ENCODE data around the gene APEX1. TPM values are rescaled to one million over a fixed set of nuclear protein-coding genes. Genes with fewer than 3 reads are reported as not detected.
"Not testable (repeated sequence)": the region's sequence is repeated elsewhere in the genome, so short reads cannot be mapped to it uniquely, and the experiment has no call there.

APEX1 gene
- polyA plus RNA-seq, 6 donors from 2014 or later, result 129 to 187 (median 180) TPM

- Mint-ChIP-seq H3K4me3 (peak overlapping the region in 5 of 8 donors; percentile 9 to 80 (median 22)), H3K36me3 (no peaks in the 10 kb centered on the region), H3K4me1 (peaks cover 63 to 79% (median 64%) of the 10 kb centered on the region in 3 donors), H3K27ac (peak overlapping the region in 2 of 6 donors; percentile 15 to 65), H3K27me3 (no peaks in the 10 kb centered on the region), H3K9me3 (no peaks in the 10 kb centered on the region)
- ATAC-seq (ENCODE audit: low read depth in 2 of 2) (no peak), DNase-seq (no peak)
Measured at GRCh38 chr14:20492486-20492885, 37.5 kb downstream of the APEX1 start.

GRCh38 chr14:20493634-20494033 is 38.6 kb downstream of the APEX1 start:
- ATAC-seq (ENCODE audit: low read depth in 2 of 2), result no peak
- Mint-ChIP-seq H3K36me3 (no peaks in the 10 kb centered on the region), H3K4me3 (peak overlapping the region in 6 of 8 donors; percentile 13 to 79 (median 58)), H3K27ac (peak overlapping the region in 5 of 6 donors; percentile 27 to 96 (median 82)), H3K9me3 (no peaks in the 10 kb centered on the region), H3K27me3 (no peaks in the 10 kb centered on the region), H3K4me1 (peaks cover 56 to 76% (median 56%) of the 10 kb centered on the region in 3 donors)
- DNase-seq, result no peak

- no peaks in the 10 kb centered on the region for H3K9me3 Mint-ChIP-seq
- ATAC-seq (ENCODE audit: low read depth in 2 of 2), result no peak
- H3K4me3 Mint-ChIP-seq, result peak overlapping the region in 3 of 8 donors; percentile 5 to 73 (median 42)
- no peak for DNase-seq
- no peaks in the 10 kb centered on the region for H3K36me3 Mint-ChIP-seq
- peaks cover 55 to 76% (median 57%) of the 10 kb centered on the region in 3 donors for H3K4me1 Mint-ChIP-seq
- H3K27ac Mint-ChIP-seq, result peak overlapping the region in 3 of 6 donors; percentile 34 to 93 (median 83)
- no peaks in the 10 kb centered on the region for H3K27me3 Mint-ChIP-seq
Measured at GRCh38 chr14:20494935-20495766, 40.1 kb downstream of the APEX1 start.

GRCh38 chr14:20498622-20499021 is 43.6 kb downstream of the APEX1 start:
- Mint-ChIP-seq H3K36me3 (no peaks in the 10 kb centered on the region), H3K4me3 (no peak overlapping the region), H3K9me3 (no peaks in the 10 kb centered on the region), H3K27me3 (no peaks in the 10 kb centered on the region), H3K27ac (peak overlapping the region in 5 of 6 donors; percentile 10 to 33 (median 16)), H3K4me1 (peaks cover 43 to 50% (median 47%) of the 10 kb centered on the region in 3 donors)
- DNase-seq (no peak), ATAC-seq (ENCODE audit: low read depth in 2 of 2) (peak in 1 of 2 donors; percentile 37)

- no peak for ATAC-seq (ENCODE audit: low read depth in 2 of 2)
- Mint-ChIP-seq H3K27ac (peak overlapping the region in 2 of 6 donors; percentile 16 to 33), H3K4me3 (no peak overlapping the region), H3K4me1 (peaks cover 44 to 51% (median 47%) of the 10 kb centered on the region in 3 donors), H3K27me3 (no peaks in the 10 kb centered on the region), H3K36me3 (no peaks in the 10 kb centered on the region), H3K9me3 (no peaks in the 10 kb centered on the region)
- no peak for DNase-seq
Measured at GRCh38 chr14:20499108-20499507, 44.1 kb downstream of the APEX1 start.

GRCh38 chr14:20499881-20500280 is 44.9 kb downstream of the APEX1 start:
- Mint-ChIP-seq H3K4me3 (no peak overlapping the region), H3K9me3 (no peaks in the 10 kb centered on the region), H3K36me3 (no peaks in the 10 kb centered on the region), H3K27ac (peak overlapping the region in 1 of 6 donors; percentile 18), H3K4me1 (peaks cover 41 to 51% (median 46%) of the 10 kb centered on the region in 3 donors), H3K27me3 (no peaks in the 10 kb centered on the region)
- ATAC-seq (ENCODE audit: low read depth in 2 of 2), result no peak
- DNase-seq, result no peak

- no peaks in the 10 kb centered on the region for H3K27me3 Mint-ChIP-seq
- no peak overlapping the region for H3K4me3 Mint-ChIP-seq
- no peaks in the 10 kb centered on the region for H3K36me3 Mint-ChIP-seq
- ATAC-seq (ENCODE audit: low read depth in 2 of 2) (no peak), DNase-seq (no peak)
- H3K27ac Mint-ChIP-seq, result peak overlapping the region in 2 of 6 donors; percentile 14 to 49
- H3K4me1 Mint-ChIP-seq, result peaks cover 30 to 38% (median 33%) of the 10 kb centered on the region in 3 donors
- no peaks in the 10 kb centered on the region for H3K9me3 Mint-ChIP-seq
Measured at GRCh38 chr14:20501346-20501745, 46.3 kb downstream of the APEX1 start.

GRCh38 chr14:20503898-20504297 is 48.9 kb downstream of the APEX1 start:
- Mint-ChIP-seq H3K4me1 (peaks cover 24 to 29% (median 27%) of the 10 kb centered on the region in 3 donors), H3K27me3 (no peaks in the 10 kb centered on the region), H3K9me3 (no peaks in the 10 kb centered on the region), H3K27ac (peak overlapping the region in 4 of 6 donors; percentile 7 to 46 (median 26)), H3K4me3 (peak overlapping the region in 7 of 8 donors; percentile 1 to 77 (median 35)), H3K36me3 (no peaks in the 10 kb centered on the region)
- DNase-seq, result peak; percentile 25
- ATAC-seq (ENCODE audit: low read depth in 2 of 2), result peak; percentile 77 to 81

GRCh38 chr14:20506276-20506675 is 51.2 kb downstream of the APEX1 start:
- H3K27ac Mint-ChIP-seq; ATAC-seq (ENCODE audit: low read depth in 2 of 2); H3K27me3 Mint-ChIP-seq; H3K4me3 Mint-ChIP-seq; H3K36me3 Mint-ChIP-seq; H3K9me3 Mint-ChIP-seq; DNase-seq: not testable (repeated sequence)
- H3K4me1 Mint-ChIP-seq, result peaks cover 14 to 22% (median 20%) of the 10 kb centered on the region in 3 donors

GRCh38 chr14:20506752-20507151 is 51.7 kb downstream of the APEX1 start:
- not testable (repeated sequence) for H3K36me3 Mint-ChIP-seq; DNase-seq; H3K9me3 Mint-ChIP-seq; H3K4me3 Mint-ChIP-seq; H3K27me3 Mint-ChIP-seq; ATAC-seq (ENCODE audit: low read depth in 2 of 2); H3K27ac Mint-ChIP-seq
- H3K4me1 Mint-ChIP-seq, result peaks cover 18 to 27% (median 25%) of the 10 kb centered on the region in 3 donors

Other genes starting within 250 kb of the APEX1 start
- not detected for gene OR11H6, start 231.5 kb upstream of the APEX1 start, polyA plus RNA-seq (ENCODE audit: low read depth in 6 of 6)
- not detected for gene OR11H7, start 226.2 kb upstream of the APEX1 start, polyA plus RNA-seq (ENCODE audit: low read depth in 6 of 6)
- not detected for gene OR11H4, start 215.9 kb upstream of the APEX1 start, polyA plus RNA-seq (ENCODE audit: low read depth in 6 of 6)
- gene TTC5, start 149.3 kb upstream of the APEX1 start, polyA plus RNA-seq (ENCODE audit: low read depth in 6 of 6), result 10 to 100 TPM; 21.8 to 28.5 (median 26.6) TPM
- gene CCNB1IP1, start 121.9 kb upstream of the APEX1 start, polyA plus RNA-seq (ENCODE audit: low read depth in 6 of 6), result 10 to 100 TPM; 24.9 to 44.6 (median 32.7) TPM
- 10 to 100 TPM in 3 of 6 donors, 1 to 10 TPM in 3; 6.2 to 17.0 (median 10.6) TPM for gene PARP2, start 111.6 kb upstream of the APEX1 start, polyA plus RNA-seq (ENCODE audit: low read depth in 6 of 6)
- gene TEP1, start 41.7 kb upstream of the APEX1 start, polyA plus RNA-seq (ENCODE audit: low read depth in 6 of 6), result 10 to 100 TPM in 1 of 6 donors, 1 to 10 TPM in 4, under 1 TPM in 1; 0.15 to 17.2 (median 7.7) TPM
- gene KLHL33, start 19.1 kb upstream of the APEX1 start, polyA plus RNA-seq (ENCODE audit: low read depth in 6 of 6), result under 1 TPM in 5 of 6 donors, not detected in 1; 0.13 to 0.51 (median 0.40) TPM
- gene OSGEP, start 414 bp upstream of the APEX1 start, polyA plus RNA-seq (ENCODE audit: low read depth in 6 of 6), result 10 to 100 TPM; 57.5 to 87.9 (median 67.4) TPM
- gene PIP4P1, start 6.2 kb downstream of the APEX1 start, polyA plus RNA-seq (ENCODE audit: low read depth in 6 of 6), result 10 to 100 TPM; 40.1 to 67.6 (median 50.4) TPM
- 10 to 100 TPM; 24.1 to 67.8 (median 52.4) TPM for gene PNP, start 14.2 kb downstream of the APEX1 start, polyA plus RNA-seq (ENCODE audit: low read depth in 6 of 6)
- under 1 TPM in 3 of 6 donors, not detected in 3; 0.23 to 0.45 (median 0.37) TPM for gene RNASE10, start 50.3 kb downstream of the APEX1 start, polyA plus RNA-seq (ENCODE audit: low read depth in 6 of 6)
- not detected for gene RNASE9, start 105.8 kb downstream of the APEX1 start, polyA plus RNA-seq (ENCODE audit: low read depth in 6 of 6)
- not detected for gene RNASE11, start 132.8 kb downstream of the APEX1 start, polyA plus RNA-seq (ENCODE audit: low read depth in 6 of 6)
- gene RNASE12, start 136.2 kb downstream of the APEX1 start, polyA plus RNA-seq (ENCODE audit: low read depth in 6 of 6), result not detected
- gene OR6S1, start 186.5 kb downstream of the APEX1 start, polyA plus RNA-seq (ENCODE audit: low read depth in 6 of 6), result not detected
- under 1 TPM in 5 of 6 donors, not detected in 1; 0.18 to 0.61 (median 0.34) TPM for gene RNASE4, start 229.3 kb downstream of the APEX1 start, polyA plus RNA-seq (ENCODE audit: low read depth in 6 of 6)
- gene ANG, start 233.5 kb downstream of the APEX1 start, polyA plus RNA-seq (ENCODE audit: low read depth in 6 of 6), result under 1 TPM in 3 of 6 donors, not detected in 3; 0.53 to 0.63 (median 0.57) TPM

All from naive B cell (primary cell).